ENCODE measurements around the gene UBE2H.
A peak's percentile ranks its signal among the peaks of the same experiment; 100 is the strongest.

UBE2H gene

GRCh38 chr7:129783584-129783919 lies 169.2 kb downstream of the UBE2H start:
- no peak for DNase-seq

GRCh38 chr7:129782818-129783583 lies 169.8 kb downstream of the UBE2H start:
- DNase-seq: no peak

DNA sequence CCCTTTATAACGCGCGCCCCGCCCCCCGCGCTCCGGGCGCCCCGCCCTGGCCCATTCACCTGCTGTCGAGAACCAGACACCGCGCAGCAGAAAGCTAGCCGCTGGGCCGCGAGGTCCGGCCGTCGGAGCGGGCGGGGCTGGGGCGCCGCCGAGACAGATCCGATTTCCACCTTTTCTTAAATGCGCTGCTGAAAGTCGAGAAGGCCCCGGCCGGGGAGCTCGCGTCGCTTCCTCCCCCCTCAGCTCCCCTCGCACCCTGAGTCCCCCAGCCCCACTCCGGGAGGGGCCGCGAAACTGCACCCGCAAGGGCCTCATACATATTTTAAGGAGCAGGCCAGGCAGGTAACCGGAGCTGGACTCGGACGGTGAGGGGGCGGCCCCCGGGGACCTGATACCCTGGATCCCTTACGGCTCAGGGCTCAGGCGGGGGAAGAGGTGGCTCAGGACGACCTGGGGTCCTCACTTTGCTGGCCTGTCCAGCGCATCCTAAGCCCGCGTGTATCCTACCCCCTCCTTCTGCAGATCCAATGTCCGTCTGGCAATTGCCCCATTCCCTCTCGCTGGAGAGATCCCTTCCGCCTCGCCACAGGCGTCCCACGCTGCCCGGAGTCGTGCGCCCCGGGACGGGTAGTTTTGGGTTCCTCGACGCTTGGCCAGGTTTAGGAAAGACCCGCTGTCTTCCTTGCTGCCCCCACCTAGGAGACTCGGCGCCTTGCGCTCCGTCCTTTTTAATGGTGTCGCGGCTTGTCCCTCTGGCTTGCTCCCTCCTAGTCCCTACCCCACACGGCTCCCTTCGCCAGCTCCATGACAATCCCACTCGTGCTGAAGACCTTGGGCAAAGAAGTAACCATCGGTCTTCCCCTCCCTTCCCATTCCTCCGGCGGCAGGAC lies 170.6 kb downstream of the UBE2H start:
- no peak for DNase-seq

DNA sequence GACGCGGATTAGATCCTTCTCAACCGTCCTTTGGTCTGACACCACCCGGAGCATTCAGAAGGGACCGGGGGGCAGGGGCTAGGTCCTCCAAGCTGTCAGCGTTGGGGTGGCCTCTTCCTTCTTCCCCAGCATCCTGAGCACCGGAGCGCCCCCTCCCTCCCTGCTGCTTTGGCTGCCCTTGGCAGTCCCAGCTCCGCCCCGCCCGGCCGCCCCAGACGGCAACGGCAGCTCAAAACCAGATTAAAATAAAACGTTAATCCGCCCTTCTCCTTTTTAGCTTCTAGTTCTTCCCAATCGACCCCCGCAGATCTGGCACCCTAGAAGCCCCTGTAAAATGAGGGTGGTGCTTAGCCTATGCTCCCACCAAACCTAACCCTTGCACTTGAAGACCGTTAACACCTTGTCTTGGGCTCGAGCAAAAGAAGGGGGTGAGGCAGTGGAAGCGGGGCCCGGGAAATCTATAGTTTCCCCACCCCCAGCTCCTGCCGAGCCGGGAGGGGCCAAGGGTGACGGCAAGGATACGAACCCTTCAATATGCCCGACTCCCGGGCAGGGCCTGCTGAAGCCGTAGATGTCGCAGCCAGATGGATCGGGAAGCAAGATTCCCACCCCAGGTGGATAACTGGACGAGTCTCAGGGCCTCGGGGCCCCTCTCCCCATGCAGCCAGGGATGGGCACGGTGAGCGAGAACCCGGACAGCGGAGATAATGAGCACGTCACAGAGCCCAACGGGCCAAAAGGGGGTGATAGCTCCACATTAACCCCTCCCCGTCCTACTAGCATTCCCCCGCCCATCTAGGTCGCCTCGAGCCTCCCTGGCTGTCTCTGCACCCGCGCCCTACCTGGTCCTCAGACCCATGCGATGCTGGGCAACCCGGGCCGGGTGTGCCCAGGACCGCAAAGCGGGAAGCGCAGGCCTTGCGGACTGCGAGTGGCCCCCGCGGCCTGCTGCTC lies 171.5 kb downstream of the UBE2H start:
- DNase-seq: peak; percentile 21

Data from NCI-H1436 (cell line).